GM21717 (cell line): ENCODE data around the gene SLC48A1.
A peak's percentile ranks its signal among the peaks of the same experiment; 100 is the strongest.

Source experiments
- ATAC-seq: cut with Tn5 transposase; IDR thresholded peaks from one replicate; pipeline ENCODE4 v1.9.1; 2021; ENCODE audit warnings: mild to moderate bottlenecking, moderate library complexity; ENCODE audit not compliant: unreplicated experiment

SLC48A1 gene

DNA sequence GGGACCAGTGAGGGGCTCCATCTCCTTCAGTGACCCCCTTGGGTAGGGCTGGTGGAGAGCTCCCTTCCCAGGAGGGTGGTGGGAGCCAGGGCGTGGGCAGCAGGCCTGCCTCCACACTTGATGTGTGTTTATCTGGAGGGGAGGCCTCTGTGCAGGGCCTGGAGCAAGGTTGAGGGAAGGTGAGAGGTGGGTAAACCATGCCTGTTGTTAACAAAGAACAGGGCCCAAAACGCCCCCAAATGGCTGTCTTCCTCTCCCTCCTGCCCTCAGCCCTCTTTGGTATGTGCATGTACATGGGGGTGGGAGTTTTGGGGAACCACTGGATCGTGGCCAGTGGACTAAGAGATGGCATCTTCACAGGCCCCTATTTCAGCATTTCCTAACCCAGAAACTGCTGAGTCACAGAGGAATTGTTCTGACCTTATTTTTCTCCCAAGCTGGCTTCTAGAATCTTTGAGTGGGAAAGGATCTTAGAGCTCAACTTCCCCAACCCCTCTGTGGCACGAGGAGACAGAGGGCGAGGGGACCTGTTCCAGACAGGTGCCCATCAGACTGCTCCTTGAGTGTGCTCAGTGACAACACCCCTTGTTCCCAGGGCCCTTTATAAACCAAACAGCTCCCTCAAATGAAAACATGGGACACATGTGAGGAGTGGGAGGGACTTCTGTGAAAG, 3.6 kb downstream of the SLC48A1 start:
- ATAC-seq, result no peak

GRCh38 chr12:47777151-47777550, 4.1 kb downstream of the SLC48A1 start:
- ATAC-seq, result no peak

DNA sequence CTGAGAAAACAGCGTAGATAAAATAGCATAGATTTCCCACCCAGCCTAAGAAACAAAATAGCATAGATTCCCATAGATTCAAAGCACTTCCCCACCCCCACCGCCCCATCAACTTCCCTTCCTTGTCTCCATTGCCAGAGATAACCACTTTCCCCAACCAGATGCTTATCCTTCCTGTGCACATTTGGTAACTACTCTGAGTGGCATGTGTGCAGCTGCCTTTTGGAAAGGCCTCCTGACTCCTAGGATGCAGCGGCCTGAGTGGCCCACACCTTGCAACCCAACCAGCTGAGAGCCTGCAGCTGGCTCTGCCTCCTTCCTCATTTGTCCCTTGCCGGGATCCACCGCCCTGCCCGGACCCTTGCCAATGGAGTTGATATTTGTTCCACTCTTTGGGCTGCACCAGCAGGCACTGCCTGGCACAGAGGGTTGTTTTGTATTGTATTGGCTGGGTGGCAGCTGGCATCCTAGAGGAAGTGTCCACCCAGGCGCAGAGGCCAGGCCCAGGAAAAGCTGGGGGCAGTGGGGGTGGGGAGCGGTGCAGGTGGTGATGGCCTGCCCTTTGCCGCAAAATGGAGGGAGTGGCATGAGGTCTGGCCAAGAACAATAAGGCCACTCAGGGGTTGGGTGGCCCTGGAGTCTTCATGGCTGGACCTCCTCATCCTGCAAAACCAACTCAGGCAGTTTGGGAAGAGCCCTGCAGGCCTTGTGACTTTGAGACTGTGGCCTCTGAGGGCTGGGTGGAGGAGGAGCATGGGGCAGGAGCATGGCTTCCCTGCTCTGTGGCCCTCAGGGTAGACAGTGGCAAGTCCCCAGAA, 4.9 kb downstream of the SLC48A1 start:
- ATAC-seq, result no peak

GRCh38 chr12:47778881-47779280, 5.8 kb downstream of the SLC48A1 start:
- ATAC-seq, result no peak

DNA sequence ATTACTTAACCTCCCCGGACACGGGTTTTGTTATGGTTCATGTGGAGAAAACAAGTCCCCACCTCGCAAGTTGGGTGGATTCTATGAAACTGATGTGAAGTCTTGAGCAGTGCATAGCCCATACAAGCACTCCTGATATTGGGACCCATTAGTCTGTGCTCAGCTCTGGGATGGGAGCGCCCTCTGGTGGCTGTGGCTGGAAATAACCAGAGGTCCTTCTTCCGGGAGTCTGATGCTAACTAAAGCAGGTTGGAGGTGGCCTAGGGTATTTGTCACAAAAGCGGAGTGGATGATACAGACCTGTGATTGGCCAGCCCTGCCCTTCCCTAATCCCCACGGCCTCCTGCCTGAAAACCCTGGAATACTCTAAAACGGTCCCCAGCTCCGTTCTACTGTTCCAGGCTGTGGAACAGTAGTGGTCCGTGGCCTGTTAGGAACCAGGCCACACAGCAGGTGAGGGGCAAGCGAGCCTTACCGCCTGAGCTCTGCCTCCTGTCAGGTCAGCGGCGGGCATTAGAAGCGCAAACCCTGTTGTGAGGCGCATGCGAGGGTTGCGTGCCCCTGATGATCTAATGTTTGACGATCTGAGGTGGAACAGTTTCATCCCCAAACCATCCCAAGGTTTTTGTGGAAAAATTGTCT, 6.4 kb downstream of the SLC48A1 start:
- peak; percentile 66 for ATAC-seq

DNA sequence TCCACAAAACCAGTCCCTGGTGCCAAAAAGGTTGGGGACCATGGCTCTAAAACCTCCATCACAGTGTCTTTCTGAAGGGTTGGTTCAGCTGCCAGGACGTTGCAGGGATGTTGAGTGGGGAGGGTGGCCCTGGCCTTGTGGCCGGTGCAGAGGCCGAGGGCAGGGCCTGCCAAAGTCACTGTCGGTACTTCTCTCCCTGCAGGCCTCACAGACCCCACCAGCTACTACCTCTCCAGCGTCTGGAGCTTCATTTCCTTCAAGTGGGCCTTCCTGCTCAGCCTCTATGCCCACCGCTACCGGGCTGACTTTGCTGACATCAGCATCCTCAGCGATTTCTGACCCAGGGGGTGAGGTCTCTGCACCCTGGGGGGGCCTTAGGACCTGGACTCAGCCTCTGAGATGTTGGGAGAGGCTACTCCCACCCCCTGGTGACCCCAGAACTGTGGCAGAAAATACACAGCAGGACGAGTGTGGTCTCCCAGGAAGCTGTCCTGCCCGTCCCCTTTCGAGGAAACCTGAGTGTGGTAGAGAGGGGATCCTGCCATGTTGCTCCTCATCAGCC, 7.0 kb downstream of the SLC48A1 start:
- ATAC-seq, result no peak

DNA sequence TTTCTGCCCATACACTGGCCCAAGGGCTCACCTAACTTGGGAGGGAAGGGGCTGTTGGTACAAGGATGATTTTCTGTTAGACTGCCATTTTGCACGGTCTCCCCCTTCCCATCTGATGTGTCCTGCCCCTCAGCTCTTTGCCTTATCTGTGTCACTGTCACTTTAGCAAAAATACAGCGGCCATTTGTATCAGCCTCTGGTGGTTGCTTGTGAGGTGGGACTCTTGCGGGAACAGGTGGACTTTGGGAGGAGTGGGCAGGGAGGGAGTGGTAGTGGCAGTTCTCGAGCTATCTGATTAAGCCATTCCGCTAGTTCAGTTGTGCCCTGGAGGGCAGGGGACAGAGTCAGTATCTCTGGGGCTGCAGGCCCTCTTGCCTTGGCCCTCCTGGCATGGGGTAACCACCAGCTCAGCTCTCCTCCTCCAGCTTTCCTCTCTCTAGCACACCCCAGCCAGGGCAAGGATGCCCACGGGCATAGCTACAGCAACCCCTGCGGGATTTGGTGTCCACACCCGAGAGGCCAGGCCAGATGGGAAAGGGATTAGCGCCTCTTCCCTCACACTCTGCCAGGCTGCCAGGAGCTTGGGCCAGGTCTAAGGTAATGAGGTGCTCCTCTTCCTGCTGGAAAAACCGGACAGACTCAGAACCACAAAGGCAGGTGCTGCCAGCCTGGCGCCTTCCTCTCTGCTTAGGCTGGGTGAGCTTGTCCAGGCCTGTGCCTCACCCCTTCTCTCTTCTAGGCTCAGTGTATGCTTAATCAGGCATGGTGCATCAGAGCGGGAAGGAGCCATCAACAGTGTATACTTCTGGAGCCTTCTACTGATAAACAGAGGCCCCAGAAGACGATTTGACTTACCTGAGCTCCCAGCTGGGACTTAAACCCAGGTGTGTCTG, 8.7 kb downstream of the SLC48A1 start:
- ATAC-seq, result no peak

DNA sequence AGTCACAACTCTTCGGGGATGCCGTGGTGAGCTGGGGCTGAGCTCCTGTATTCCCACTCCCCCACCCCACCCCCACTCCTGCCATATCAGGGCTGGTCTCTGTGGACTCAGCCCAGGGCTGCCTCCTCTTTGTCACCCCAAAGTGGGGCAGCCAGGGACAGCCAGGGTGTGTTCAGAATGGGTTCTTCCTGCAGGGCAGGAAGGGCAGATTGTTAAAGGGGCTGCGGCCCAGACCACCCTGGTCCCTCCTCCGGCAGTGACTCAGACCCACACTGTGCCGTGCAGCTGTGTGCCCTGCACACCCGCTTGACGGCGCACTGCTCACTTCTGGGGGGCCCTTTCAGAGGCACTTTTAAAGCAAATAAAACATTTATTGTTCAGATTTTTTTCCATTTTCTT, 9.3 kb downstream of the SLC48A1 start:
- no peak for ATAC-seq

GRCh38 chr12:47783024-47783755, 10.2 kb downstream of the SLC48A1 start:
- ATAC-seq, result no peak

- ATAC-seq, result no peak
These were observed 11.1 kb downstream of the SLC48A1 start for GRCh38 chr12:47783821-47784819.

GRCh38 chr12:47785036-47785886, 12.2 kb downstream of the SLC48A1 start:
- no peak for ATAC-seq

DNA sequence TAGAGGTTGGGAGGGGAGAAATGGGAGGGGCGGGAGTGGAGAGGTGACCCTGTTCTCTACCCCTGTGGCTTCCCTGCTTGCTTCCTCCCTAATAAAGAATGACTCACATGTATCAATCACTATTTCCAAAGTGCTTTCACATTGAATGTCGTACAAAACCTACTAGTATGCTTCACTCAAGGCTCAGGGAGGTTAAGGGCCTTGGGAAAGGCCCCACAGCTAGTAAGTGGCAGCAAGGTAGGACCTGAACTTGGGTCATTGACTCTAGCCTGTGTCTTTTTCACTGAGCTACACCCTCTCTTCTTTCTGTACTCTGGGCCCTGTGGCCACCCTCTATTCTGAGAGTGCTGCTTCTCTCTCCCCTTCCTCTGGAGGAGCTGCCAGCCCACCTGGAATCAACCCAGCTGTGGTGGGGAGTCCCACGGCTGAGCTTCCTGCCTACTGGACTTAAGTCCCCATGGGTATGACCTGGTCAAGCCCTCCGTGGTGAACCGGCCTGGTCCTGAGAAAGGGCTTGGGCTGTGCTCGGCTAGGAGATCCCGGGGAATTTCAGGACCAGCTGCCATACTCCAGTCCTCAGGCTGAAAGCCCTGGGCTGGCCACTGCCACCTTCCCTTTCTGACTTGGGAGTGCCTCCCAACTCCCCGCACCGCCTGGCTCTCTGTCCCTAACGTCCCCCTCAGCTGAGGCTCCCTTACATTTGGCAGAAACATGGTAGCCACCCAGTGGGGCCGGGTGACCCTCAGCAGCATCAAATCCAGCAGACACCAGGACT, 13.0 kb downstream of the SLC48A1 start:
- no peak for ATAC-seq

DNA sequence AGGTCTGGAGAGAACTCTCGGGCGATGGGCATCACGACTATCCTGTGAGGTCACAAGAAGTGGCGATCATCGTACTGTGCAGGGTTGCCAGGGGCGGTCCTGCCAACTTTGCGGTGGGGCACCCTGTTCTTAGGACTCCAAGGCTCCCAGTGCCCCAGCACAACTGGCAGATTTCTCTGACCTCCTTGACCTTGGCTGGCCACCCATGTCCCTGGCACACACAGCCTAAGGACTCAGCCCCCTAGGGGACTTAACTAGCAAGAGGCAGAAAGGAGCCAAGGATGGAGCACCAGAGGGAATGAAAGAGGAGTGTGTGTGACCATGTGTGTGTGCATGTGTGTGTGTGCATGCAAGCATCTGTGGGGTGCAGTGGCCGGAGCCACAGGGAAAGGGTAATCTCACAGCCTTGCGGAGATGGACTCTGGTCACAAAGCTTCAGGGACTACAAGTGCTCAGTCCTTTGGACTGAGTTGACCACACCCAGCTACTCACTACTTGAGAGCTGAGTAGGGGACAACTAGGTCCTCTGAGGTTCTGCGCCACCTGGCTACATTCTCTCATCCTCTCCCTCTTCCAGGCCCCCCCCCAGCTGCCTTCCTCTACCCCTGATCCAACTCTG, 13.7 kb downstream of the SLC48A1 start:
- no peak for ATAC-seq

DNA sequence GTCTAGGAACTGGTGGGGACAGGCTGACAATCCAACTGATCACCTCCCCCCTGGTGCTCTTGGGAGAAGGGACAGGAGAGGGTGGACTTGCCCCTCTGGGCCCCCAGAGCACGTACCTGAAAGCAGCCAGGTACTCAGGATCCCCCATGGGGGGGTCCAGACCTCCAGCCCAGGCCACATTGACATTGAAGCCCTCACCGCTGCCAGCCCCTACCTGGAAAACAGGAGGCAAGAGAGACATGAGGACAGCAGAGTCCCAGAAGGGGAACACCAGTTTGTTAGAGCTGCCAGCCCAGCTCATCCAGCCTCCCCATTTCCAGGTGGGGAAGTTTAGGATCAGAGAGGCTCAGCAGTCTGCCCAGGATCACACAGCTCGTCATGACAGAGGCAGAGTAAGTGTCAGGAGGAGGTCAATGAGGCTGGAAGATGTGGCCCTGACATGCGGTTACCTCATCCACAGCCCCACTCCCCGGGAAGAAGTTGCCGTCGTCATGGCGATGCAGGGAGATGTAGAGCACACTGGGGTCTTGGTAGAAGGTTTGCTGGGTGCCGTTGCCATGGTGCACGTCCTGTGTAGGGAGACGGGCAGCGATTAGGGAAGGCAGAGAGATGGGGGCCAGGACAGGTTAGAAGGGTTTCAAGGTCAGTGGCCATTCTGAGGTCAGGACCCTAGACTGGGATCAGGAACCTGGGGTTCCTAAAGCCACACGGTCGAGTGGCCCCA, 14.7 kb downstream of the SLC48A1 start:
- no peak for ATAC-seq

- no peak for ATAC-seq
These were observed 16.1 kb downstream of the SLC48A1 start for GRCh38 chr12:47789141-47789540.
